Keratinocyte (primary cell): Measurements from ENCODE around the gene TPRG1L. TPM values are rescaled to one million over a fixed set of nuclear protein-coding genes. Genes with fewer than 3 reads are reported as not detected.

Experiments used
- DNase-seq: peaks from one replicate; pipeline ENCODE4 v3.0.0-alpha.2; 2011; ENCODE audit warnings: low read depth, missing footprints, low spot score
- FAIRE-seq: peaks from 2 replicates; lab custom pipeline; 2011; peaks lifted over from hg19 to GRCh38; lab: Jason Lieb, UNC
- H2AFZ ChIP-seq: 2 replicates; pipeline ENCODE4 v1.6.0; 2012; ENCODE audit warnings: low read length, control low read depth, inconsistent platforms; ENCODE audit not compliant: control insufficient read depth
- H3K27ac ChIP-seq: 2 replicates; pipeline ENCODE4 v1.5.1; 2011; ENCODE audit warnings: low read length; ENCODE audit not compliant: control insufficient read depth, insufficient read depth
- H3K27me3 ChIP-seq: 3 replicates; pipeline ENCODE4 v1.6.0; 2011; ENCODE audit warnings: low read length; ENCODE audit not compliant: control insufficient read depth, insufficient read depth; ENCODE audit errors: extremely low read depth
- H3K36me3 ChIP-seq, 2 experiments: 2 replicates in 1 of 2; 3 replicates in 1 of 2; pipeline ENCODE4 v1.5.1; 2011; ENCODE audit warnings: low read length in 2 of 2, mild to moderate bottlenecking in 1 of 2; ENCODE audit not compliant: control insufficient read depth in 2 of 2, insufficient read depth in 2 of 2; ENCODE audit errors: extremely low read depth in 1 of 2
- H3K4me1 ChIP-seq: 3 replicates; pipeline ENCODE4 v1.5.1; 2011; ENCODE audit warnings: low read length; ENCODE audit not compliant: control insufficient read depth, insufficient read depth; ENCODE audit errors: extremely low read depth
- H3K4me2 ChIP-seq: 3 replicates; pipeline ENCODE4 v1.6.0; 2011; ENCODE audit warnings: low read depth, low read length; ENCODE audit not compliant: control insufficient read depth, insufficient read depth; ENCODE audit errors: extremely low read depth
- H3K4me3 ChIP-seq, 3 experiments: fragments of 200-600 bp in 1 of 3; sonication (generic) in 1 of 3; 2 replicates in 2 of 3; 3 replicates in 1 of 3; pipeline ENCODE4 v1.5.1; 2011 to 2016; ENCODE audit warnings: low read length in 3 of 3, mild to moderate bottlenecking in 3 of 3, control low read depth in 2 of 3, inconsistent platforms in 1 of 3, low read depth in 1 of 3, mixed read lengths in 1 of 3, mixed run types in 1 of 3, moderate library complexity in 1 of 3; ENCODE audit not compliant: control insufficient read depth in 2 of 3, insufficient read depth in 2 of 3; ENCODE audit errors: extremely low read depth in 1 of 3
- H3K79me2 ChIP-seq: 2 replicates; pipeline ENCODE4 v1.6.0; 2012; ENCODE audit warnings: low read length; ENCODE audit not compliant: control insufficient read depth, insufficient read depth
- H3K9ac ChIP-seq: 3 replicates; pipeline ENCODE4 v1.6.0; 2011; ENCODE audit warnings: low read length; ENCODE audit not compliant: control insufficient read depth, insufficient read depth; ENCODE audit errors: extremely low read depth
- H3K9me1 ChIP-seq: 3 replicates; pipeline ENCODE4 v1.6.0; 2011; ENCODE audit warnings: low read length; ENCODE audit not compliant: control insufficient read depth, insufficient read depth; ENCODE audit errors: extremely low read depth
- H3K9me3 ChIP-seq: 2 replicates; pipeline ENCODE4 v1.5.1; 2012; ENCODE audit warnings: low read depth, low read length; ENCODE audit not compliant: control insufficient read depth
- H4K20me1 ChIP-seq: 3 replicates; pipeline ENCODE4 v1.6.0; 2011; ENCODE audit warnings: low read length; ENCODE audit not compliant: control insufficient read depth, insufficient read depth; ENCODE audit errors: extremely low read depth
- CTCF ChIP-seq, 3 experiments: IDR thresholded peaks in 1 of 3; conservative IDR thresholded peaks in 1 of 3; optimal IDR thresholded peaks in 1 of 3; 2 replicates in 2 of 3; 3 replicates in 1 of 3; pipeline versions ENCODE3 to v1.5.1; 2011; ENCODE audit warnings: low read length in 3 of 3, mild to moderate bottlenecking in 3 of 3, moderate library complexity in 2 of 3, control low read depth in 1 of 3, inconsistent platforms in 1 of 3; ENCODE audit not compliant: insufficient read depth in 2 of 3; ENCODE audit errors: extremely low read depth in 1 of 3
- EZH2 ChIP-seq: IDR thresholded peaks from one replicate; pipeline ENCODE4 v1.6.1; 2012; ENCODE audit warnings: inconsistent platforms, mild to moderate bottlenecking, low read length, moderate library complexity
- dilution Hi-C: fragments of 300-500 bp; cut with MboI; formaldehyde crosslinking; loops from one replicate; pipeline ENCODE4 v1.7.0; 2020; ENCODE audit warnings: low sequenced_read_pairs; ENCODE audit not compliant: extremely low pct_ligation_motif_present
- polyA plus RNA-seq, 5 experiments: library from polyadenylated mRNA; depleted of rRNA in 3 of 5; stranded (reverse) in 3 of 5; stranded (forward) in 1 of 5; unstranded in 1 of 5; fragments of >200 nt; gene quantifications; 1 replicate in 1 of 5; 2 replicates in 3 of 5; 3 replicates in 1 of 5; pipeline versions ENCODE4 v1.2.1 to v1.2.3, GENCODE V29; 2011 to 2012; ENCODE audit warnings: missing spikeins in 2 of 5, low read depth in 1 of 5, low replicate concordance in 1 of 5

Gene TPRG1L
- polyA plus RNA-seq, 1 donor (not counting 4 experiments of a cell fraction or from before 2014, with no cell fraction given) = 57.4 TPM

GRCh38 chr1:3632716-3633343, 8.0 kb downstream of the TPRG1L start:
- Histone ChIP-seq H3K9me3 (no peaks in the 10 kb centered on the region), H3K4me3 (no peak overlapping the region), H4K20me1 (no peaks in the 10 kb centered on the region), H3K27ac (no peak overlapping the region), H3K9ac (no peak overlapping the region), H3K27me3 (no peaks in the 10 kb centered on the region), H3K36me3 (peaks cover 21 to 25% of the 10 kb centered on the region in 2 experiments), H3K4me2 (no peak overlapping the region), H3K4me1 (no peaks in the 10 kb centered on the region), H2AFZ (no peak overlapping the region), H3K79me2 (no peaks in the 10 kb centered on the region), H3K9me1 (no peaks in the 10 kb centered on the region)
- TF ChIP-seq CTCF (optimal IDR thresholded peaks at IDR 0.05 in 1 of 3, IDR thresholded peaks at IDR 0.05 in 1 of 3, conservative IDR thresholded peaks at IDR 0.05 in 1 of 3; ENCODE audit: extremely low read depth in 1 of 3, insufficient read depth in 2 of 3, low read length in 3 of 3) = no peak
- TF ChIP-seq EZH2 = no peak
- dilution Hi-C loops = loop anchor here (25.0 kb wide), 1 partner anchor 96 kb away; no protein-coding TSS in a partner anchor
- DNase-seq = no peak
- FAIRE-seq = no peak

DNA sequence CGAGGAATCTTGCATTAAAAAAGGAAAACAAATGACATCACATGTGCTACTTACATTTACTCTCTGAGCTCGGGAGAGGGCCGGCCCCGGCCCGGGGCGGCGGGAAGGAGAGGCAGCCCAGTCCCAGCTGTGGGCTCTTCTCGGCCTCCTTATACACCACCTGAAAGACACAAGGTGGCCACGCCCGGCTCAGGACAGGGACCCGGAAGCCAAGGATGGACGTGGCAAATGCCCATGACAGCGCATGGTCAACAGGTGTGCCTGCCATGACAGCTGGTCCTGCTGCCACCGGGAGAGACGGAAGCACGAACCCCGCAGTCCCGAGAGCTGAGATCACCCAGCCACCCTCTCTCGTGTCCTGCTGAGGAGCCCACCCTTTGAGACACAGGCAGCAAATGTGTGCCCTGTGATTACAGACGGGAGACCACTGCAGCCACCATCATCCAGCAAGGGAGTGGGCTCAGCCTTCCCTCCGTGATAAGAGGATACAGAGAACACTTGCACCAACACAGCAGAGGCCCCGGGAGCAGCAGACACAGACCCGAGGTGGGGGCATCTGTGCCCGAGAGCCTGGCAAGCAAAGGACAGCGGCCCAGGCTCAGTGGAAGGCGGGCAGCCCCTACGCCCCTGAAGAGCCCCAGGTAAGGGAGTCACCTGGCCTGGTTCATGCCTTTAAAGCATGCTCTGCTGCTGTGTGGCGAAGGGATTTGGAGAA, 8.7 kb downstream of the TPRG1L start:
- dilution Hi-C loops = loop anchor here (25.0 kb wide), 1 partner anchor 96 kb away; no protein-coding TSS in a partner anchor
- no peaks in the 10 kb centered on the region for H4K20me1 ChIP-seq
- no peak overlapping the region for H3K4me3 ChIP-seq
- H3K36me3 ChIP-seq = peaks cover 21 to 25% of the 10 kb centered on the region in 2 experiments
- H3K27ac ChIP-seq = no peak overlapping the region
- no peaks in the 10 kb centered on the region for H3K9me1 ChIP-seq
- DNase-seq = no peak
- no peak overlapping the region for H3K9ac ChIP-seq
- H3K4me2 ChIP-seq = no peak overlapping the region
- no peak for TF ChIP-seq EZH2
- TF ChIP-seq CTCF (optimal IDR thresholded peaks at IDR 0.05 in 1 of 3, IDR thresholded peaks at IDR 0.05 in 1 of 3, conservative IDR thresholded peaks at IDR 0.05 in 1 of 3; ENCODE audit: extremely low read depth in 1 of 3, insufficient read depth in 2 of 3, low read length in 3 of 3) = no peak
- H3K79me2 ChIP-seq = no peaks in the 10 kb centered on the region
- H3K9me3 ChIP-seq = no peaks in the 10 kb centered on the region
- no peaks in the 10 kb centered on the region for H3K27me3 ChIP-seq
- FAIRE-seq = no peak
- no peak overlapping the region for H2AFZ ChIP-seq
- no peaks in the 10 kb centered on the region for H3K4me1 ChIP-seq
